Measurements from ENCODE around the gene LTK.

The LTK gene

DNA sequence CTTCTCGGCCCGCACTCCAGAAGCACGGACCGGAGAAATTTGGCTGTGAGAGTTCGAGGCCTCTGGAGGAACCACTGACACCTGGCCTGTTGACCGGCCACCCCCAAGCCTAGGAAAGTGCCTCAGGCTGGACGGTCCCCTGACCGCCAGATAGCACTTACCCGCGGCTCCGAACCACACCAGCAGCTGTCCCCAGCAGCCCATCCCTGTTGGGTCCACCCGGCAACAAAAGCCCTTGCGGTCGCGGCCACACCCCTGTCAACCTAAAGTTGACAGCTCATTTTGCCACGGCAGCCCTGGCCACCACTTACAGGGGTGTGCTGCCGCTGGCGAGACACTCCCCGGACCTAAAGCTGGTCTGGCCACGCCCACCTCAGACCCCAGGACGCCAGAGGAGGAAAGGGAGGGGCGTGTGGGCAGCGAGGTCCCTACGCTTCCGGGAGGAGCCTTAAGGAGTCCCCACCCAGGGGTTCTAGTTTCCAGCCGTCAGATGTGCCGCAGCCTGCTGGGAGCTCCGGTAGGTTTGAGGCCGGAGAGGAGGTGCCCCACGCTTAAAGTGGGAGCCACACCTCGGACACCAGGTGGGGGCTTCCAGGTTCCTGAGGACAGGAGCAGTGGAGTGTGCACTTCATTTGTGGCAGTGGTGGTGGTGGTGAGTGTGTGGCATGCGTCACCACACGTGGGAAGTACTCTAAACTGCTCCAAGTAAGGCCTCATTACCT is at the start of gene LTK:
LTK (minus strand) TSS at position 322 of the 722 bp plus-strand sequence; CDS start at position 204, 118 bp downstream.
- no peak for DNase-seq

GRCh38 chr15:41562784-41563198 is 49.2 kb upstream of the LTK start:
- DNase-seq: no peak

DNA sequence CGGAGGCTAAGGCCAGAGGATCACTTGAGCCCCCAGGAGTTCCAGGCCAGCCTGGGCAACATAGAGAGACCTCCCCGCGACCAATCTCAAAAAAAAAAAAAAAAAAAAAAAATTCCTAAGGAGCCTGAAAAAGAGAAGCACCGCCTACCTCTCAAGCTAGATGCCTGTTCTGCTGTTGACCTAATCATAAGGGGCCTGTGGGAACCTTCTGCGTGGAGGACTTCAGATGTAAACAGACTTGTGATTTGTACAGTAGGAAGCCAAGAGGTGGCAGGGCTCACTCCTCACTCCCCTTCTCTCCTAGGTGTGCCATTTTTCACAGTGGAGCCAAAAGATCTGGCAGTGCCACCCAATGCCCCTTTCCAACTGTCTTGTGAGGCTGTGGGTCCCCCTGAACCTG is 48.6 kb upstream of the LTK start:
- DNase-seq: no peak

GRCh38 chr15:41561777-41562145 is 48.1 kb upstream of the LTK start:
- no peak for DNase-seq

DNA sequence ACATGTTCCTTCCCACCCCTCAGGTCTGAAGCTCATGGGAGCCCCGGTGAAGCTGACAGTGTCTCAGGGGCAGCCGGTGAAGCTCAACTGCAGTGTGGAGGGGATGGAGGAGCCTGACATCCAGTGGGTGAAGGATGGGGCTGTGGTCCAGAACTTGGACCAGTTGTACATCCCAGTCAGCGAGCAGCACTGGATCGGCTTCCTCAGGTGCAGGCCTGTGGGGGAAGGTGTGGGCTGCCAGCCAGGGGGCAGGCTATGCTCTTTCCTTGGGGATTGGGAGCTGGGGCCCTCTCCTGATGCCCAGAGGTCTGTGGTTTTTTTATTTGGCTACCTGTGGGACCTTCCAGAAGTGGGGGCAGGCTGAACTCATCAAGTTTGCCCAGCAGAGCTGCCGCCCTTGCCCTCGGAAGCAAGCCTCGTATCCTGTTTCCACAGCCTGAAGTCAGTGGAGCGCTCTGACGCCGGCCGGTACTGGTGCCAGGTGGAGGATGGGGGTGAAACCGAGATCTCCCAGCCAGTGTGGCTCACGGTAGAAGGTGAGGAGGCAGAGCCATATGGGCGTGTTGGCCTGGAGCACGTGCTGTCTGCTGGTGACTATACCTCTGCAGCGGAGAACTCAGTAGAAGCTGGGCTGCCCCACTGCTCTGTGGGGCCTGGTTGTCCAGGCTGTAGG is 47.6 kb upstream of the LTK start:
- no peak for DNase-seq

DNA sequence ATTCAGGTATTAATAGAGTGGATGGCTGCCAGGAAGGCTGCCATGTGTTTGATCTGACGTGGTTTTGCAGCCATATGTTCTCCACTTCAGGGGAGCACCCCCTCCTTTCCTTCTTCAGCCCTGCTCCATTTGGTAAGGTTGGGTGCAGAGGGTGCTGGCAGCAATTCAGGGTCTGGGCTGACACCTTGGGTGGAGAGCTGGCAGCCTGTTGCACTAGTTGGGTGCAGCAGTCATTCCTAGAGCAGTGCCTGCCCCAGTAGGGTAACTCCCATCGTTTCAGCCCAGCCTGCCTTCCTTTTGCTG is 46.9 kb upstream of the LTK start:
- no peak for DNase-seq

DNA sequence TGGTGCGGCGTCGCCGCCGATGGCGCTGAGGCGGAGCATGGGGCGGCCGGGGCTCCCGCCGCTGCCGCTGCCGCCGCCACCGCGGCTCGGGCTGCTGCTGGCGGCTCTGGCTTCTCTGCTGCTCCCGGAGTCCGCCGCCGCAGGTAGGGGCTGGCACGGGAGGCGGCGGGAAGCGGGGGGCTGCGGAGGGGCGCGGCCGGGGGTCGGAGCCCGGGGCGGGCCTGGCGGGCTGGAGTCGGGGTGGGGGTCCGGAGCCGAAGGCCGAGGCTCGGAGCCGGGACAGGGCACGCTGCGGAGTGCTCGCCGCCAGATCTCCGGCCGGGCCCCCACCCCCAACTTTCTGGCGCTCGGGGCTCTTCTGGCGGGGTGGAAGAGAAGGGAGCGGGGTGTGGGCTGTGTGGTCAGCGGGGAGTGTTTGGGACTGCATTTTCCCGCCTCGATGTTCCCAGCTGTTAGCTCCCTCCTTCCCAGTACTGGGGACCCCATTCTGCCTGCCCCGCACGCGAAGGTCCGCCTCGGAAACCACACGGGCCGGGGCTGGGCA is 45.7 kb upstream of the LTK start:
- DNase-seq: no peak

DNA sequence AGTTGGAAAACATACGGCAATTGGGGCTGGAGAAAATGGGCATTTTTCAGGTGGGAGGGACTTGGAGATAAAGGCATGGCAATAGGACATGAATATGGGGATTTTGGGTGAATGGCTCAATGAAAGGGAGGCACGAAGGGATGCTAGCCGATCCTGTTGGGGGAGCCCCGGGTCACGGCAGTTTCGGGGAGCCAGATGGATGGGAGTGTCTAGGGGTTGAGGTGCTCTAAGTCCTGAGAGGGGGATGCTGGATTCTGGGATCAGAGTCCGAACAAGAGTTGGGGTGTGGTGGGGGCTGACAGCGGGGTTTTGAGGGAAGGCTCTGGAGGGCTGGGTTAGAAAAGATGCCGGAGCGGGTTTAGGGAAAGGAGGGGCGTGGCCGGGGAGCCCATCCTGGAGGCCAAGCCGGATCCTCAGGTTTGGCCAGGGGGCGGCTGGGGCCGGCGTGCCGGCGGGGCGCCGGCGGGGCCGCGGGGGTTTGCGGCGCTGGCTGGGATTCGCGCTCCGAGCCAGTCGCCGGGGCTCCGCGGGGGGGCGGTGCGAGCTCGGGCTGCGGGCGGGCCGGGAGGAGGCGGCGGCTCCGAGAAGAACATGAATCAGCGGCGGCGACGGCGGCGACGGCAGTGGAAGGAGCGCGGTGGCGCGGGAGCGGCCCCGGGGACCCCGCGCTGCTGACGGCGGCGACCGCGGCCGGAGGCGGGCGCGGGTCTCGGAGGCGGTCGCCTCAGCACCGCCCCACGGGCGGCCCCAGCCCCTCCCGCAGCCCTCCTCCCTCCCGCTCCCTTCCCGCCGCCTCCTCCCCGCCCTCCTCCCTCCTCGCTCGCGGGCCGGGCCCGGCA is 45.0 kb upstream of the LTK start, which contains the start of gene TYRO3:
TYRO3 (plus strand) TSS at position 813 of the 839 bp plus-strand sequence. CDS start 46 bp downstream, outside the sequence.
- no peak for DNase-seq

- no peak for DNase-seq
These were observed 44.2 kb upstream of the LTK start for GRCh38 chr15:41557673-41558399.

- DNase-seq: no peak
These were observed 43.0 kb upstream of the LTK start for GRCh38 chr15:41556677-41557076.

DNA sequence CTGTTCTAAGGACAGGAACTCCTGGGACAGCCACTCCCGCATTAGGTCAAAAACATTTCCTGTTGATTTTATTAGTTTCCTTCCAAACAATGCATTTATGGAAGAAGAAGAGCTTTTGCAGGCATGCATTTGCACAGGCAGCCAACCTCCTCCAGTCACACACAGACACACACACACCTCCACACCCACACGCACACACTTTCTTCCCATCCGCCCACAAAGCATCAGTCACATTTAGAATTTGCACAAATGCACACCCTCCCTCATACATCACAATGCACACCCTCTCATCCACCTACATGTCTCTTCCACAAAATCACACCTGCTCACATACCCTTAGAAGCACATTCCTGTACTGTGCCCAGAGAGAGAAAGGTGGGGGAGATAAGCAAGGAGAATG is 41.3 kb upstream of the LTK start:
- no peak for DNase-seq

GRCh38 chr15:41554343-41554742 is 40.7 kb upstream of the LTK start:
- DNase-seq: no peak

GRCh38 chr15:41553731-41554130 is 40.1 kb upstream of the LTK start:
- no peak for DNase-seq

- no peak for DNase-seq
These were observed 36.6 kb upstream of the LTK start for GRCh38 chr15:41550066-41550775.

DNA sequence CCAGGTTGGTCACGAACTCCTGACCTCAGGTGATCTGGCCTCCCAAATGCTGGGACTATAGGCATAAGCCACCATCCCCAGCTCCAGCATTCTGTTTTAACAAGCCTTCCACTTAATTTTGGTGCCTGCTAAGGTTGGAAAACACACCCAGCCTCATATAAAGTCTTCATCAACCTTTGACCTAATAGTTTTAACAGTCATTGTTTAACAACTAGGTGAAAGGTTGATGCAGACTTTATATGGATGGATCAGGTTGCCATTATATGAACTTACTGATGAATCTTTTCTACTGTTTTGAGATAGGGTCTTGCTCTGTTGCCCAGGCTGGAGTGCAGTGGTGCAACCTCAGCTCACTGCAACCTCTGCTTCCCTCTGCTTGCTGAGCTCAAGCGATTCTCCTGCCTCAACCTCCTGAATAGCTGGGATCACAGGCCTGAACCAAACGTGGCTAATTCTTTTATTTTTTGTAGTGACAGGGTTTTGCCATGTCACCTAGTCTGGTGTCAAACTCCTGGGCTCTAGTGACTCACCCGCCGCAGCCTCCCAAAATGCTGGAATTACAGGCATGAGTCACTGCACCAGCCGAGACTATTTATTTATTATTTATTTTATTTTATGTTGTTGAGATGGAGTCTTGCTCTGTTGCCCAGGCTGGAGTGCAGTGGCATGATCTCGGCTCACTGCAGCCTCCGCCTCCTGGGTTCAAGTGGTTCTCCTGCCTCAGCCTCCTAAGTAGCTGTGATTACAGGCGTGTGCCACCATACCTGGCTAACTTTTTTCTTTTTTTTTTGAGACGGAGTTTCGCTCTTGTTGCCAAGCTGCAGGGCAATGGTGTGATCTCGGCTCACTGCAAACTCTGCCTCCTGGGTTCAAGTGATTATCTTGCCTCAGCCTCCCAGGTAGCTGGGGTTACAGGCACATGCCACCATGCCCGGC is 33.5 kb upstream of the LTK start:
- DNase-seq: no peak

- no peak for DNase-seq
These were observed 31.6 kb upstream of the LTK start for GRCh38 chr15:41545218-41545617.

DNA sequence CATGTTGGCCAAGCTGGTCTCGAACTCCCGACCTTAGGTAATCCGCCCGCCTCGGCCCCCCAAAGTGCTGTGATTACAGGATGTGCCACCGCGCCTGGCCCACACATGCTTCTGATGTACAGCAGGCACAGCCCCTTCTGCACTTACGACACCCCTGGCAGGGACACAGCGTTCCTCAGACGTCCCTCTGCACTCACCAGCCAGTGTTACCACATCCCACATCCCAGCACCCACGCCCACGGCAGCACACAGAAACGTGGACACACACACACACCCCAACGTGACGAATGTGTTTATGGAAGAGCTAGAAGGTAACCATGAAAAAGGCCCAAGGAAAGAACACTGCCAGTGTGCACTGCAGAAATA is 31.0 kb upstream of the LTK start:
- DNase-seq: no peak

DNA sequence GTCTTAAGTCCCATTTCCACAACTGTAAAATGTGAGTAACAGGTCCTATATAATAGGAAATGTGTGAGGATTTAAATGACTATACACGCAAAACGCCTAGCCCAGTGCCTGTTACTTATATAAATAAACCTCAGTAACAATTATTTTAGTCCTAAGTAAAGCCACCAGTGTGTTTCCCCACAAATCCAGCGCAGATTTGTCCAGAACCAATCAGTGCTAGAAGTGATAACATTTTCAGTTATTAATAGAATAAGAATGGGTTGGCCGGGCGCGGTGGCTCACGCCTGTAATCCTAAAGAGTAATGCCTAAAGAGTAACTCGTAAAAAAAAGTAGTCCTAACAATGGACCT is 29.9 kb upstream of the LTK start:
- no peak for DNase-seq

DNA sequence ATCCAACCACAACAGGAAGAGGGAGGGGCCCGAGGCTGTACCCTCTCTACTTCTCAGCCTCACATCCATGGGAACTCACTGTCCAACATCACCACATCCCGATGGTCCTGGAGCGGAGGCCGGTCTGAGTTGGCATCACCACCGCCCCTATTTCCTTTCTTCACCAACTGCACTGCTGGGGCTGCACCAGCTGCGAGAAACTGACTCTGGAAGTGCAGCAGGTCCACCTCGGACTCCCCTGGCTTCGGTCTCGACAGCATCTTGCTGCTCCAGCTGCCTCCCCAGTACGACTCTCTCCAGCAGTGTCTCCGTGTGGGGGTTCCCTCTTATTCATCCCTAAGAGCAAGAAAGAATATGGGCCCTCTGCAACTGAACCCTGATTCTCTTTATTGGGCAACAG is 23.2 kb upstream of the LTK start:
- DNase-seq: no peak

DNA sequence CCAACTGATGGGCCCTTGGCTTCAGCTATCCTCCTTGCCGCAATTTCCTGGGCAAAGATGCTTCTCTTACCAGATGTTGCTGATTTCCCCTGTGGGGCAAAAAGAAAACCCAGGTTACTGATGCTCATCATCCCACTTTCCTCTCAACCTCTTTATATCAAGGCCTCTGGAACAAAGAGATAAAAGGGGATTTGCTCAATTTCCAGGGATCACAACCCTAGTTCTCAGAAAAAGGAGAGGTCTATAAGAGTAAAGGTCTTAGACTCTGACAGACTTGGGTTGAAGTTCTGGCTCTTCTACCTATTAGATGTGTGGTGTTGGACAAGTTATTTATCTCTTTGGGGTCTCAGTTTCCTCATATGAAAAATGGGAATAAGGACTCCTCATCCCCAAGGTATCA is 21.9 kb upstream of the LTK start:
- DNase-seq: no peak

DNA sequence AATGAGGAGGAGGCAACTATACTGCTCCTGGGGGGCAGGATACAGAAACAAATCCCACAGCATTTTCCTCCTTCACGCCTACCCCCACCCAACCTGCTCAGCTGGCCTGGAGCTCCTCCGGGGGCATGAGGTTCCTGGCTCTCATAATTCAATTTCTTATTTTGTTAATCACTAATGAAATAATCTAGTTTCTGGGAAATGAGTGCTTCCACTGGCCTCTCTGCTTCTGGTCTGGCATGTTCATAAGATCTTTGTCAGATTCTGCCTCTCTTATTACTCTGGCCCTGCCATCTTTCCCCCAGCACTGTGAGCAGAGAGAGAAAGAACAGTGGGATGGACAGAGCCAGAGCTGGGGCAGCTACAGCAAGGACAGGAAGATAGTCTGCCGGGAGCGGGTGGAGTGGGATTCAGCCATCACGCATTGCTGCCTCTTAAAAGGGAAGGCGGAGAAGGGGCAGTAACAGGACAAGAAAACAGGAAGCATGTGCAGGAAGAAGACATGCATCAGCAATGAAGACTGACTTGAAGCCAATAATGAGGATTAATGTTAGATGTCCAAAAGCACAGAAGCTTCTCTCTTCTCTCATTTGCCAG is 16.8 kb upstream of the LTK start:
- no peak for DNase-seq

Measured in NCI-H2081 treated with DMSO at 0.1 percent for 48 hours (cell line).